ENCODE results near the gene FIZ1.
A peak's percentile ranks its signal among the peaks of the same experiment; 100 is the strongest.

The FIZ1 gene

GRCh38 chr19:55544776-55545439 is 54.4 kb downstream of the FIZ1 start:
- Mint-ChIP-seq H3K36me3 (ENCODE audit: low read depth) (no peaks in the 10 kb centered on the region), H3K27ac (peak overlapping the region in 1 of 3 experiments; percentile 32), H3K9me3 (peaks cover 7% of the 10 kb centered on the region), H3K4me3 (peak overlapping the region in 1 of 3 experiments; percentile 5), H3K4me1 (peaks cover 32% of the 10 kb centered on the region), H3K27me3 (ENCODE audit: low read depth) (peaks cover 24% of the 10 kb centered on the region)
- TF ChIP-seq CTCF (IDR thresholded peaks at IDR 0.05; ENCODE audit: unreplicated experiment in 3 of 3) = no peak

- Mint-ChIP-seq H3K9me3 (peaks cover 7% of the 10 kb centered on the region), H3K4me3 (no peak overlapping the region), H3K36me3 (ENCODE audit: low read depth) (no peaks in the 10 kb centered on the region), H3K27me3 (ENCODE audit: low read depth) (peaks cover 21% of the 10 kb centered on the region), H3K4me1 (peaks cover 26% of the 10 kb centered on the region), H3K27ac (no peak overlapping the region)
- no peak for TF ChIP-seq CTCF (IDR thresholded peaks at IDR 0.05; ENCODE audit: unreplicated experiment in 3 of 3)
These were observed 55.3 kb downstream of the FIZ1 start for GRCh38 chr19:55544014-55544413.

GRCh38 chr19:55543567-55543966 is 55.8 kb downstream of the FIZ1 start:
- H3K4me1 Mint-ChIP-seq = peaks cover 26% of the 10 kb centered on the region
- no peak overlapping the region for H3K4me3 Mint-ChIP-seq
- H3K27ac Mint-ChIP-seq = peak overlapping the region in 1 of 3 experiments; percentile 59
- no peaks in the 10 kb centered on the region for H3K36me3 Mint-ChIP-seq (ENCODE audit: low read depth)
- TF ChIP-seq CTCF (IDR thresholded peaks at IDR 0.05; ENCODE audit: unreplicated experiment in 3 of 3) = no peak
- peaks cover 21% of the 10 kb centered on the region for H3K27me3 Mint-ChIP-seq (ENCODE audit: low read depth)
- peaks cover 7% of the 10 kb centered on the region for H3K9me3 Mint-ChIP-seq

- H3K27ac Mint-ChIP-seq = no peak overlapping the region
- H3K36me3 Mint-ChIP-seq (ENCODE audit: low read depth) = no peaks in the 10 kb centered on the region
- H3K9me3 Mint-ChIP-seq = peaks cover 7% of the 10 kb centered on the region
- TF ChIP-seq CTCF (IDR thresholded peaks at IDR 0.05; ENCODE audit: unreplicated experiment in 3 of 3) = no peak
- H3K4me3 Mint-ChIP-seq = no peak overlapping the region
- peaks cover 19% of the 10 kb centered on the region for H3K4me1 Mint-ChIP-seq
- H3K27me3 Mint-ChIP-seq (ENCODE audit: low read depth) = peaks cover 13% of the 10 kb centered on the region
These were observed 56.9 kb downstream of the FIZ1 start for GRCh38 chr19:55542292-55542855.
